Measurements from ENCODE around the gene PARD3B.

GRCh38 chr2:204657024-204657423, 111.7 kb downstream of the PARD3B start:
- TF ChIP-seq CTCF (IDR thresholded peaks at IDR 0.05) (no peak), POLR2A (IDR thresholded peaks at IDR 0.05) (no peak)

Measured in prostate gland (tissue), 2 donors.